GM23338 (cell line): ENCODE measurements around the gene PDE4D. TPM values are rescaled to one million over a fixed set of nuclear protein-coding genes. Genes with fewer than 3 reads are reported as not detected.

Experiments
- ATAC-seq: fragments of 200-7000 bp; cut with Tn5 transposase; 3 replicates; pipeline ENCODE4 v1.9.1; 2020
- DNase-seq: peaks from one replicate; pipeline ENCODE4 v3.0.0-alpha.2; 2015; ENCODE audit warnings: low spot score
- H2AFZ ChIP-seq: fragments of 200-600 bp; sonication (generic); 2 replicates; pipeline ENCODE4 v1.8.0; 2016; ENCODE audit warnings: antibody characterized with exemption, mild to moderate bottlenecking, moderate library complexity
- H3F3A ChIP-seq: fragments of 200-600 bp; sonication (generic); replicated peaks from 2 replicates; pipeline ENCODE4 v1.8.0; 2017; ENCODE audit warnings: antibody characterized with exemption, mixed run types, low read depth
- H3K27ac ChIP-seq: fragments of 200-600 bp; sonication (generic); 2 replicates; pipeline ENCODE4 v1.6.1; 2016; ENCODE audit warnings: low read depth
- H3K27me3 ChIP-seq: fragments of 200-600 bp; sonication (generic); 2 replicates; pipeline ENCODE4 v1.8.0; 2016; ENCODE audit warnings: mild to moderate bottlenecking, mixed run types, moderate library complexity; ENCODE audit not compliant: insufficient read depth
- H3K36me3 ChIP-seq: fragments of 200-600 bp; sonication (generic); 2 replicates; pipeline ENCODE4 v1.8.0; 2016; ENCODE audit warnings: mild to moderate bottlenecking; ENCODE audit not compliant: insufficient read depth
- H3K4me1 ChIP-seq: fragments of 200-600 bp; sonication (generic); 2 replicates; pipeline ENCODE4 v1.8.0; 2016; ENCODE audit warnings: mild to moderate bottlenecking, moderate library complexity; ENCODE audit not compliant: insufficient read depth
- H3K4me2 ChIP-seq: fragments of 200-600 bp; sonication (generic); 2 replicates; pipeline ENCODE4 v1.7.1; 2017; ENCODE audit warnings: mixed run types
- H3K4me3 ChIP-seq: fragments of 200-600 bp; sonication (generic); 2 replicates; pipeline ENCODE4 v1.6.1; 2016; ENCODE audit warnings: mixed run types
- H3K79me2 ChIP-seq: fragments of 200-600 bp; sonication (generic); replicated peaks from 2 replicates; pipeline ENCODE4 v1.8.0; 2017; ENCODE audit warnings: mild to moderate bottlenecking; ENCODE audit not compliant: insufficient read depth
- H3K9me2 ChIP-seq: fragments of 200-600 bp; sonication (generic); 2 replicates; pipeline ENCODE4 v1.8.0; 2017; ENCODE audit not compliant: insufficient read depth
- H4K20me1 ChIP-seq: fragments of 200-600 bp; sonication (generic); replicated peaks from 2 replicates; pipeline ENCODE4 v1.8.0; 2017; ENCODE audit warnings: mild to moderate bottlenecking; ENCODE audit not compliant: insufficient read depth
- H3K27ac Mint-ChIP-seq: 2 replicates; pipeline ENCODE4 v1.8.0; 2020; ENCODE audit warnings: inconsistent platforms, mild to moderate bottlenecking, moderate library complexity, mixed read lengths
- H3K27me3 Mint-ChIP-seq: 3 replicates; pipeline ENCODE4 v1.8.0; 2022; ENCODE audit warnings: low read depth, mild to moderate bottlenecking, moderate library complexity, mixed read lengths, inconsistent platforms; ENCODE audit not compliant: insufficient read depth, poor library complexity
- H3K36me3 Mint-ChIP-seq: 3 replicates; pipeline ENCODE4 v1.8.0; 2021; ENCODE audit warnings: low read depth, mild to moderate bottlenecking, inconsistent platforms, moderate library complexity, mixed read lengths
- H3K4me1 Mint-ChIP-seq: 3 replicates; pipeline ENCODE4 v1.8.0; 2020; ENCODE audit warnings: mild to moderate bottlenecking, inconsistent platforms, mixed read lengths
- H3K4me3 Mint-ChIP-seq: 3 replicates; pipeline ENCODE4 v1.8.0; 2021; ENCODE audit warnings: moderate library complexity, mild to moderate bottlenecking, inconsistent platforms, mixed read lengths
- H3K9me3 Mint-ChIP-seq: 3 replicates; pipeline ENCODE4 v1.8.0; 2020; ENCODE audit warnings: moderate library complexity, mild to moderate bottlenecking, inconsistent platforms, mixed read lengths
- CREB1 ChIP-seq: fragments of 250-450 bp; sonication (Bioruptor Pico); IDR thresholded peaks from 2 replicates; pipeline ENCODE4 v1.5.0; 2020; ENCODE audit warnings: low read depth, mild to moderate bottlenecking, moderate library complexity
- EZH2 ChIP-seq: fragments of 200-600 bp; sonication (generic); IDR thresholded peaks from one replicate; pipeline ENCODE4 v1.8.0; 2017; ENCODE audit warnings: antibody characterized with exemption, mild to moderate bottlenecking, low read depth; ENCODE audit not compliant: unreplicated experiment
- EZH2phosphoT487 ChIP-seq: fragments of 200-600 bp; sonication (generic); IDR thresholded peaks from one replicate; pipeline ENCODE4 v1.8.1; 2018; ENCODE audit warnings: antibody characterized with exemption; ENCODE audit not compliant: unreplicated experiment
- JUNB ChIP-seq: IDR thresholded peaks from one replicate; pipeline ENCODE4 v1.6.1; 2016; ENCODE audit warnings: antibody characterized with exemption; ENCODE audit not compliant: unreplicated experiment
- POLR2AphosphoS5 ChIP-seq: IDR thresholded peaks from 2 replicates; pipeline ENCODE4 v1.6.1; 2016; ENCODE audit warnings: antibody characterized with exemption, low read depth
- STAT1 ChIP-seq: IDR thresholded peaks from one replicate; pipeline ENCODE4 v1.6.1; 2016; ENCODE audit warnings: antibody characterized with exemption; ENCODE audit not compliant: unreplicated experiment
- ZNF114 ChIP-seq: fragments of 250-450 bp; sonication (Bioruptor Pico); IDR thresholded peaks from 2 replicates; pipeline ENCODE4 v1.5.0; 2020; ENCODE audit warnings: mild to moderate bottlenecking, moderate library complexity
- polyA plus RNA-seq: library from polyadenylated mRNA; unstranded; fragments of >200 nt; fragmentation: Nextera tagmentation; extraction: Ambion mirVana; gene quantifications from 2 replicates; pipeline ENCODE4 v1.2.1, GENCODE V29; 2016
- total RNA-seq: library from RNA; depleted of rRNA; stranded (reverse); fragments of >200 nt; shearing (Covaris generic); gene quantifications from 2 replicates; pipeline ENCODE4 v1.2.3, GENCODE V29; 2014
- TF ChIP-seq, protein P1 (sequence below): IDR thresholded peaks from 2 replicates; pipeline ENCODE4 v1.6.1; 2016; ENCODE audit warnings: antibody characterized with exemption
- TF ChIP-seq, protein P2 (sequence below): fragments of 250-450 bp; sonication (Bioruptor Pico); IDR thresholded peaks from 2 replicates; pipeline ENCODE4 v1.5.0; 2020; ENCODE audit warnings: mild to moderate bottlenecking, moderate library complexity
- TF ChIP-seq, protein P3 (sequence below), 2 experiments: fragments of 200-600 bp in 1 of 2; sonication (generic) in 1 of 2; conservative IDR thresholded peaks; 2 replicates each; pipeline versions ENCODE4 v1.5.1 to v1.6.1; 2016 to 2017; ENCODE audit warnings: antibody characterized with exemption in 2 of 2, low read depth in 2 of 2, mild to moderate bottlenecking in 2 of 2, moderate library complexity in 1 of 2

Gene PDE4D
- total and polyA plus RNA-seq, 2 experiments from 2014 or later = 2.1 to 4.7 TPM

DNA sequence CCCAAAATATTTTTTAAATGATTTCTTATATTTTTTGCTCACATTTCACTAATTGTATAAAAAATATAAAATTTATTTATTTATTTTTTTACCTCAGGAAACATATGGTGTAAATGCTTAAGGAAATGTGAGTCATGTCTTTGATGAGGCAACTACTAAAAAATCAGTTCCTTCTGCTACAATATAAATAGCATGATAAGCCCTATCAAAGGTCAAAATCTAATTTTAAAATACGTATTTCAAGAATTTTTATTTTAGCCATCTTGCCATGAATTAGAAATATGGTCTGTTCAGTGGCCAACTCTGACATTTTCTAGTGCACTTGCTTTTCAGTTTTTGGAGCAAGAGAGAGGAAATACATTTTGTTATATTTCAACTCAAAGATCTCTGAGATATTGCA is 50.5 kb downstream of the PDE4D start:
- Histone ChIP-seq H4K20me1 (no peaks in the 10 kb centered on the region), H3K27me3 (no peaks in the 10 kb centered on the region), H3K27ac (no peak overlapping the region), H3K9me2 (no peaks in the 10 kb centered on the region), H3K4me2 (no peak overlapping the region), H3F3A (no peaks in the 10 kb centered on the region), H3K4me1 (no peaks in the 10 kb centered on the region), H2AFZ (no peak overlapping the region), H3K4me3 (no peak overlapping the region), H3K79me2 (no peaks in the 10 kb centered on the region), H3K36me3 (no peaks in the 10 kb centered on the region)
- no peaks in the 10 kb centered on the region for H3K36me3 Mint-ChIP-seq
- no peak overlapping the region for H3K4me3 Mint-ChIP-seq
- H3K27me3 Mint-ChIP-seq = peaks cover 2% of the 10 kb centered on the region
- H3K27ac Mint-ChIP-seq = no peak overlapping the region
- TF ChIP-seq STAT1 (no peak), EZH2 (no peak), CREB1 (CRISPR knock-in tag) (no peak), EZH2phosphoT487 (no peak), ZNF114 (CRISPR knock-in tag) (no peak), POLR2AphosphoS5 (no peak), JUNB (no peak)
- TF ChIP-seq, protein P1, sequence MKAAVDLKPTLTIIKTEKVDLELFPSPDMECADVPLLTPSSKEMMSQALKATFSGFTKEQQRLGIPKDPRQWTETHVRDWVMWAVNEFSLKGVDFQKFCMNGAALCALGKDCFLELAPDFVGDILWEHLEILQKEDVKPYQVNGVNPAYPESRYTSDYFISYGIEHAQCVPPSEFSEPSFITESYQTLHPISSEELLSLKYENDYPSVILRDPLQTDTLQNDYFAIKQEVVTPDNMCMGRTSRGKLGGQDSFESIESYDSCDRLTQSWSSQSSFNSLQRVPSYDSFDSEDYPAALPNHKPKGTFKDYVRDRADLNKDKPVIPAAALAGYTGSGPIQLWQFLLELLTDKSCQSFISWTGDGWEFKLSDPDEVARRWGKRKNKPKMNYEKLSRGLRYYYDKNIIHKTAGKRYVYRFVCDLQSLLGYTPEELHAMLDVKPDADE = no peak
- TF ChIP-seq, protein P2, sequence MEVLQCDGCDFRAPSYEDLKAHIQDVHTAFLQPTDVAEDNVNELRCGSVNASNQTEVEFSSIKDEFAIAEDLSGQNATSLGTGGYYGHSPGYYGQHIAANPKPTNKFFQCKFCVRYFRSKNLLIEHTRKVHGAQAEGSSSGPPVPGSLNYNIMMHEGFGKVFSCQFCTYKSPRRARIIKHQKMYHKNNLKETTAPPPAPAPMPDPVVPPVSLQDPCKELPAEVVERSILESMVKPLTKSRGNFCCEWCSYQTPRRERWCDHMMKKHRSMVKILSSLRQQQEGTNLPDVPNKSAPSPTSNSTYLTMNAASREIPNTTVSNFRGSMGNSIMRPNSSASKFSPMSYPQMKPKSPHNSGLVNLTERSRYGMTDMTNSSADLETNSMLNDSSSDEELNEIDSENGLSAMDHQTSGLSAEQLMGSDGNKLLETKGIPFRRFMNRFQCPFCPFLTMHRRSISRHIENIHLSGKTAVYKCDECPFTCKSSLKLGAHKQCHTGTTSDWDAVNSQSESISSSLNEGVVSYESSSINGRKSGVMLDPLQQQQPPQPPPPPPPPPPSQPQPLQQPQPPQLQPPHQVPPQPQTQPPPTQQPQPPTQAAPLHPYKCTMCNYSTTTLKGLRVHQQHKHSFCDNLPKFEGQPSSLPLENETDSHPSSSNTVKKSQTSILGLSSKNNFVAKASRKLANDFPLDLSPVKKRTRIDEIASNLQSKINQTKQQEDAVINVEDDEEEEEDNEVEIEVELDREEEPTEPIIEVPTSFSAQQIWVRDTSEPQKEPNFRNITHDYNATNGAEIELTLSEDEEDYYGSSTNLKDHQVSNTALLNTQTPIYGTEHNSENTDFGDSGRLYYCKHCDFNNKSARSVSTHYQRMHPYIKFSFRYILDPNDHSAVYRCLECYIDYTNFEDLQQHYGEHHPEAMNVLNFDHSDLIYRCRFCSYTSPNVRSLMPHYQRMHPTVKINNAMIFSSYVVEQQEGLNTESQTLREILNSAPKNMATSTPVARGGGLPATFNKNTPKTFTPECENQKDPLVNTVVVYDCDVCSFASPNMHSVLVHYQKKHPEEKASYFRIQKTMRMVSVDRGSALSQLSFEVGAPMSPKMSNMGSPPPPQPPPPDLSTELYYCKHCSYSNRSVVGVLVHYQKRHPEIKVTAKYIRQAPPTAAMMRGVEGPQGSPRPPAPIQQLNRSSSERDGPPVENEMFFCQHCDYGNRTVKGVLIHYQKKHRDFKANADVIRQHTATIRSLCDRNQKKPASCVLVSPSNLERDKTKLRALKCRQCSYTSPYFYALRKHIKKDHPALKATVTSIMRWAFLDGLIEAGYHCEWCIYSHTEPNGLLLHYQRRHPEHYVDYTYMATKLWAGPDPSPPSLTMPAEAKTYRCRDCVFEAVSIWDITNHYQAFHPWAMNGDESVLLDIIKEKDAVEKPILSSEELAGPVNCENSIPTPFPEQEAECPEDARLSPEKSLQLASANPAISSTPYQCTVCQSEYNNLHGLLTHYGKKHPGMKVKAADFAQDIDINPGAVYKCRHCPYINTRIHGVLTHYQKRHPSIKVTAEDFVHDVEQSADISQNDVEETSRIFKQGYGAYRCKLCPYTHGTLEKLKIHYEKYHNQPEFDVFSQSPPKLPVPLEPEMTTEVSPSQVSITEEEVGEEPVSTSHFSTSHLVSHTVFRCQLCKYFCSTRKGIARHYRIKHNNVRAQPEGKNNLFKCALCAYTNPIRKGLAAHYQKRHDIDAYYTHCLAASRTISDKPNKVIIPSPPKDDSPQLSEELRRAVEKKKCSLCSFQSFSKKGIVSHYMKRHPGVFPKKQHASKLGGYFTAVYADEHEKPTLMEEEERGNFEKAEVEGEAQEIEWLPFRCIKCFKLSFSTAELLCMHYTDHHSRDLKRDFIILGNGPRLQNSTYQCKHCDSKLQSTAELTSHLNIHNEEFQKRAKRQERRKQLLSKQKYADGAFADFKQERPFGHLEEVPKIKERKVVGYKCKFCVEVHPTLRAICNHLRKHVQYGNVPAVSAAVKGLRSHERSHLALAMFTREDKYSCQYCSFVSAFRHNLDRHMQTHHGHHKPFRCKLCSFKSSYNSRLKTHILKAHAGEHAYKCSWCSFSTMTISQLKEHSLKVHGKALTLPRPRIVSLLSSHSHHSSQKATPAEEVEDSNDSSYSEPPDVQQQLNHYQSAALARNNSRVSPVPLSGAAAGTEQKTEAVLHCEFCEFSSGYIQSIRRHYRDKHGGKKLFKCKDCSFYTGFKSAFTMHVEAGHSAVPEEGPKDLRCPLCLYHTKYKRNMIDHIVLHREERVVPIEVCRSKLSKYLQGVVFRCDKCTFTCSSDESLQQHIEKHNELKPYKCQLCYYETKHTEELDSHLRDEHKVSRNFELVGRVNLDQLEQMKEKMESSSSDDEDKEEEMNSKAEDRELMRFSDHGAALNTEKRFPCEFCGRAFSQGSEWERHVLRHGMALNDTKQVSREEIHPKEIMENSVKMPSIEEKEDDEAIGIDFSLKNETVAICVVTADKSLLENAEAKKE (CRISPR knock-in tag) = no peak
- TF ChIP-seq, protein P3, sequence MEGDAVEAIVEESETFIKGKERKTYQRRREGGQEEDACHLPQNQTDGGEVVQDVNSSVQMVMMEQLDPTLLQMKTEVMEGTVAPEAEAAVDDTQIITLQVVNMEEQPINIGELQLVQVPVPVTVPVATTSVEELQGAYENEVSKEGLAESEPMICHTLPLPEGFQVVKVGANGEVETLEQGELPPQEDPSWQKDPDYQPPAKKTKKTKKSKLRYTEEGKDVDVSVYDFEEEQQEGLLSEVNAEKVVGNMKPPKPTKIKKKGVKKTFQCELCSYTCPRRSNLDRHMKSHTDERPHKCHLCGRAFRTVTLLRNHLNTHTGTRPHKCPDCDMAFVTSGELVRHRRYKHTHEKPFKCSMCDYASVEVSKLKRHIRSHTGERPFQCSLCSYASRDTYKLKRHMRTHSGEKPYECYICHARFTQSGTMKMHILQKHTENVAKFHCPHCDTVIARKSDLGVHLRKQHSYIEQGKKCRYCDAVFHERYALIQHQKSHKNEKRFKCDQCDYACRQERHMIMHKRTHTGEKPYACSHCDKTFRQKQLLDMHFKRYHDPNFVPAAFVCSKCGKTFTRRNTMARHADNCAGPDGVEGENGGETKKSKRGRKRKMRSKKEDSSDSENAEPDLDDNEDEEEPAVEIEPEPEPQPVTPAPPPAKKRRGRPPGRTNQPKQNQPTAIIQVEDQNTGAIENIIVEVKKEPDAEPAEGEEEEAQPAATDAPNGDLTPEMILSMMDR (conservative IDR thresholded peaks at IDR 0.05; ENCODE audit: low read depth in 2 of 2) = no peak
- no peaks in the 10 kb centered on the region for H3K9me3 Mint-ChIP-seq
- DNase-seq (no peak), ATAC-seq (no peak)
- peaks cover 4% of the 10 kb centered on the region; the same call in 2 of the 3 replicates for H3K4me1 Mint-ChIP-seq
